HG03103 (cell line): ENCODE measurements around the gene PCSK1N.

Source experiments
- ATAC-seq: cut with Tn5 transposase; IDR thresholded peaks from one replicate; pipeline ENCODE4 v1.9.1; 2021; ENCODE audit warnings: low read depth; ENCODE audit not compliant: unreplicated experiment

PCSK1N gene

DNA sequence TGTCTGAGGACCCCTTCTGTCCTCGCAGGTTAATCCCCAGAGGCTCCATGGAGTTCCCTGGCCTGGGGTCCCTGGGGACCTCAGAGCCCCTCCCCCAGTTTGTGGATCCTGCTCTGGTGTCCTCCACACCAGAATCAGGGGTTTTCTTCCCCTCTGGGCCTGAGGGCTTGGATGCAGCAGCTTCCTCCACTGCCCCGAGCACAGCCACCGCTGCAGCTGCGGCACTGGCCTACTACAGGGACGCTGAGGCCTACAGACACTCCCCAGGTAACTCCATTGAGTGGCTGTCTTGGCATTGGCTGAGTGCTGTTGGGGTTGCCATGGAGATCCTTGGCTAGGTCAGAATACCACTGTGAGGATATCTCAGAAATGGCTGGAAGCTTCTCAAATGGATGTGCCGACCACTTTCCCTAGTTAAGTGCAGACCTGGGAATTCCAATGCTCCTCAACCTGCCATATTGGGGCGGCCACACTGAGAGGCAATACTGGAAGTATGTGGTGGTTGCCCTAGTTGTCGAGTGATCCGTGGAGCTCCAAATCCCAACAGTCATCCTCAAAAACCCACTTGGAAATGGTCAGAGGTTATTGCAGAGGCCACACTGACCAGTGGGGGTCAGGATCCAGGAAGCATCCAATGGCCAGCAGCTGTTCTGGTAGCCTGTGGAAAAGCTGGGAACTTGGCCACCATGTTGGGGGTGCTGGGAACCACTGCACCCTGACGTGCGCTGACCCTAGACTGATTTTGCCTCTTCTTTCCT, 44.2 kb downstream of the PCSK1N start:
- no peak for ATAC-seq

DNA sequence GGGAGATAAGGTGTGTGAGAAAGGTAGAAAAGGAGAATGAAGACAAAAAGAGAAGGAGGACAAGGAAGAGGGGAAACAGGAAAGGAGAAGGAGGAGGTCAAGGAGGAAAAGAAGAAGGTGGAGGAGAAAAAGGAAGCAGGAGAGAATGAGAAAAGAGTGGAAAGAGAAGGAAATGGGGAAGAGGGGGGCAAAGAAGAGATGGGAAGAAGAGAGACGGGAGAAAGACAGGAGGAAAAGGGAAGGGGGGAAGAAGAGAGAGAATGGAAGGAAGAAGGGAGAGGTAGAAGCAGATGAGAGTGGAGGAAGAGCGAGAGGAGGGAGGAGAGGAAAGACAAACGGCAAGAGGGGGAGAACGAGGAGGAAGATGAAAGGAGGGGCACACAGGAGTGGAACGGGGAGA, 44.9 kb downstream of the PCSK1N start:
- ATAC-seq = no peak

DNA sequence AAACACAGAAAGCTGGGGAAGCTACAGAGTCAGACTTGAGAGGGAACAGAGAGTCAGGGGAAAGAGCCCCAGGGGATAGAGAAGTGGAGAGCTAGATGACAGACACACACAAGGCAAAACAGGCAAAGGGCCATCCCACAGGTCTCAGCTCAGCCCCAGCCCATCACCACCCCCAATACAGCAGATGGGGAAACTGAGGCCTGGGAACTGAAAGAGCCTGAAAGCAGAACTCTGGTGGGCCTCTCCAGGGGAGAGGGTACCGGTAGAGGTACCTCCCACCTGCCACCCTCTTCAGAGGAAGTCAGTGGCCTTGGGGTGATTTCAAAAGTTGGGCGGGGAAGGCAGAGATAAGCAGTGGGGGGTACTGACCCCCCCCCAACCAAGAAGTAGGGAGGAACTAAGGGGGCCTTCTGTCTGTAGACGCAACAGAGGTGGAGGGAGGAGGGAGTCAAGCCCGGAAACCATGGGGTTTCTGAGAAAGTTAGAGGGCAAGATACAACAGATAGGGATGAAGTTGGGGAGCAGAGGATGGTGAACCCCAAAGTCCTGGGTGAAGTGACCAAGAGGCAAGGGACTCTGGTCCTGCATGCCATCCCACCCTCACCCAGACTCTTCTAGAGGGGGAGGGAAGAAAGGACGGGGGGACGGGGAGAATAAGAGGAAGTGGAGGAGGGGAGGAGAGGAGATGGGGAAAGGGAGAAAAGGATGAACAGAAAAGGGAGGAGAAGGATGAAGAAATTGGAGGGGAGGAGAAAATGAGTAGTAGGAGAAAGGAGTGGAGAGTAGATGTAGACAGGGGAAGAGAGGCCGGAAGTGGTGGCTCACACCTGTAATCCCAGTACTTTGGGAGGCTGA, 45.8 kb downstream of the PCSK1N start:
- ATAC-seq = no peak

DNA sequence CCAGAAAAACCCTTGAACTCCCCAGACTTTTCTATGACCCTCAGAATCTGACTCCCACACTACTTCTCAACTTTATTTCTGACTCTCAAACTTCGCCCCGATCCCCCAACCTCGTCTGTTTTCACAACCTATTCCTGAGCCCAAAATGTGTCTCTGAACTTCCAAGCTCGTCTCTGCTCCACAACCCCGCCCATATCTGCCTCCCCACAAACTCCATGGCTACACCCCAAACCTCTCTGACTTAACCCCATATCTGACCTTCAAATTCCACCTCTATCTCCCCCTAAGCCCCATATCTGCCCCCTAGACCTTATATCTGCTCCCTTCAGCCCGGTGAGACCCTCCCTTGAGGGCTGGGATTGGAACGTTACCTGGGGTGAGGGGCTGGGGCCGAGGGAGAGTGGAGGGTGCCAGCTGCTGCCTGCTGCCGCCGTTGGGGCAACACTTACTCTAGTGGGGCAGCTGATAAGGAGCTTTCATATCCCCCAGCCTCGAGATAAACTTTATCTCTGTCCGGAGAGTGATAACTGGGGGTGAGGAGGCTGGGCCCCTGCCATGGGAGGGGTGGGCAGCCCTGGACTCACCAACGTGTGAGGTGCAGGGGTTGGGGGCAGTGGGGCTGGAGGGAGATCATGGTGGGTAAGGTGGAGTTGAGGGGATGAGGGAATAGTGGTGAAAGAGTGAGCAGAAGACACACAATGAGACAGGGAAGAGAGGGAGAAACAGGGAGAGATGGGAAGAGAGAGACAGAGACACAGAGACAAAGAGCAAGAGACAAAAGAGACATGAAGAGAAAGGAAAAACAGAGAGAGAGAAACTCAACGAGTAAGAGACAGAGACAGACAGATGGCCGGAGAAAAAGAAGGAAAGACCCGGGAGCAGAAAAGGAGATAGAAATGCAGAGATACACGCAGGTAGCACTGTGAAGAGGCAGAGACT, 47.6 kb downstream of the PCSK1N start:
- no peak for ATAC-seq

DNA sequence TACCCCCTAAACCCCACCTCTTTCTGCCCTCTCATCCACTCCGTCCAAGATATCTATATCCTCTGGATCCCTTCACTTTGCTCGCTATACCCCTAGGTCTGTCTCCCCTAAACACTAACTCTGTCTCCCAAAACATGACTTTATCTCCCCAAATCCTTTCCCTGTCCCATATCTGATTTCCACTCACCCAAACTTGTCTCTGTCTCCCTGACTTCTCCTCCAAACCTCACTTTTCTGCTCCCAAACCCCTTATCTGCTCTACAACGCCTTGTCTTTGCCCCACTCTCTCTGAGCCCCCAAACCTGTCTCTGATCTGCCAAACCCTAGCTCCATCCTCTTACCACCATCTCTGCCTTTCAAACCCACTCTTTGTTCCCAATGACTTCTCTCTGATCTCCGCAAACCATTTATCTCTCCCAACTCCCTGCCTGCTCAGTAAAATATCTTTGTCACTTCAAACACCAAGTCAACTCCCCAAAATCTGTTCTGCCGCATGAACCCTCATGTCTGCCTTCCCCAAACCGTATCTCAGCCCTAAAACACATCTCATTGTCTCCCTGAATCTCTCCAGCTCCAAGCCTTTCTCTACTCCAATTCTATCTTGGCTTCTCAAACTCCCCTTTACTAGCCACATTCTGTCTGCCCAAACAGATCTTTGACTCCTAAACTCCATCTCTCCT, 48.4 kb downstream of the PCSK1N start:
- no peak for ATAC-seq

DNA sequence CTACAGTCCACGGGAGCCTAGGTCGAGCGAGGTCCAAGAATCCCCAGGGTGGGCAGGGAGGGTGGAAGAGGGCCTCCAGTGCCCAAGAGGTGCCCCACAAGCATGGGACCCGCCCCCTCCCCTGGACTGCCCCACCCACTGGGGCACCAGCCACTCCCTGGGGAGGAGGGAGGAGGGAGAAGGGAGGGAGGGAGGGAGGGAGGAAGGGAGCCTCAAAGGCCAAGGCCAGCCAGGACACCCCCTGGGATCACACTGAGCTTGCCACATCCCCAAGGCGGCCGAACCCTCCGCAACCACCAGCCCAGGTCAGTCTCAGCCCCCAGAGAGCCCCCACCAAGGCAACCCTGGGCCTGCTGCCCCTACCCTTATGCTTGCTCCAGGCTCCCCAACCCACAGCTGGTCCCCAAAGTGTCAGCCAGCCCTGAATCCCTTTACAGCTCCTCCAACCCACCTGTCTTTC, 49.0 kb downstream of the PCSK1N start, which contains the start of gene GATA1:
Gene GATA1, plus strand, starts transcription at position 250 of the 460 bp plus-strand sequence. CDS start 4,520 bp downstream, outside the sequence.
- no peak for ATAC-seq

DNA sequence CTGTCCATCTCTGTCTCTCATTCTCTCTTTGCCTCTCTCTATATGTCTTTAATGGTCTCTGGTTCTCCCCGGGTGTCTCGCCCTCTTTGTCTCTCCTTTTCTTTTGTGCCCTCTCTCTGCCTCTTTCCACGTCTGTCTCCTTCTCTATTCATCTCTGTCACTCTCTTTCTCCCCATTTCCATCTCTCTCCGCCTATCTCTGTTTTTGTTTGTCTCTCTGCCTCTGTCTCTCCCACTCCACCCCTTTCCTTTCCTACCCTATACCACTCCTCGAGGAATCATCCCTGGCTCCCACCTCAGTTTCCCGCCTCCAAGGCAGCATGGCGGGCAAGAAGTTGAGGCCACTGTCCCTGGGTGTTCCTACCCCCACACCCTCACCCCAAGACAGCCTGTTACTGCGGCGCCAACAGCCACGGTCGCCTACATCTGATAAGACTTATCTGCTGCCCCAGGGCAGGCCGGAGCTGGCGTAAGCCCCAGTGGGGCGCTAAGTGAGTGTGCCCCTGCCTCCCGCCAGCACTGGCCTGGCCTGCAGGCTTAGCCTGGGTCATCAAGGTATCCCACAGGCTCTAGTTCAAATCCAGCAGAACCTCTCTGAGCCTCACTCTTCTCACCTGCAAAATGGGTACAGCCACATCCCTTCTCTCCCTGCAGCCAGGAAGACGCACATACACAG, 49.7 kb downstream of the PCSK1N start:
- no peak for ATAC-seq

DNA sequence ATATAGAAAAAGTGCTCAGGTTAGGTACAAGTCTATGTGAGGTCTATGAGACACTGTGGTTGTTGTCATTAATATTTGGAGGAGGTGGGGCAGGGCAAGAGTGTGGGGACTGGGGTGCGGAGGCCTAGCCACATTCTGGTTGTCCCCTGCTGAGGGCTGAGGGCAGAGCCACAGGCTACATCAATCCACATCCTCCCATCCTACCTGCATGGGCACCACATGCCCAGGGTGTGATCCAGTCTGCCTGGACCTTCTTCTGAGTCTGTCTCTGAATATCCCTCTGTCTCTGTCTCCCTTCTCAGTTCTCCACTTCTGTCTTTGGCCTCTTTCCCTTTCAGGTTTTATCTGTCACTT, 50.2 kb downstream of the PCSK1N start:
- no peak for ATAC-seq

DNA sequence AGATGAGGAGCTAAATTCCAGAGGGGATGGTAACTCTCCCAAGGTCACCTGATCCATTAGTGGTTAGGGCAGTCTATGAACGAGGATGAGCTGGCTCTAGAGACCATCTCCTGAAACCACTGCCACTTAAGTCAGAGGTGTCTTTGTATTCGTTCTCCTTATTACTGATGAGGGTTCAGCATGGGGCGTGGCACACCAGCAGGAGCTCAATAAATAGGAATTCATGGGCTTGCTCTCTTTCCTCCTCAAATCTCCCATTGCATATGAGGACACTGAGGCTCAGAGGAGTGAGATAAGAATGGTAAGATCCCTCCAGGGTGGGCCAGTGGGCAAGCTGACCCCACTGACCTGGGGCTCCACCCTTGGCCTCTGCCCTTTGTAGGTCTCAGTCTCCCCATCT, 50.7 kb downstream of the PCSK1N start:
- ATAC-seq = no peak

DNA sequence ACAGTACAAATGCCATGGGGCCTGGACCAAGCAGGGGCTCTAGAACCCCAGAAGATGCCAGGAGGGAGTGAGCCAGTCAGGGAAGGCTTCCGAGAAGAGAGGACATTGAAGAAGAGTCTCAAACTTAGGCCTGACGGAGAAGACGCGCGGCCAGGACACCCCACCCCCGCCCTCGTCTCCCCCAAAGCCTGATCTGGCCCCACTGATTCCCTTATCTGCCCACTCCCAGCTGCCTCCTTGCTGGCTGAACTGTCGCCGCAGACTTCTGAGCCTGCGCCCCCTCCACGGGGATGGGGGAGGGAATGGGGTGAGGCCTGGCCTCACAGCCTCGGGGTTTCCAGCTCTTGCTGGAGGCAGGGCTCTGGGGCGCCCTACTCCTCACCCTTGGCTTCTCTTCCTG, 52.6 kb downstream of the PCSK1N start:
- ATAC-seq = no peak

DNA sequence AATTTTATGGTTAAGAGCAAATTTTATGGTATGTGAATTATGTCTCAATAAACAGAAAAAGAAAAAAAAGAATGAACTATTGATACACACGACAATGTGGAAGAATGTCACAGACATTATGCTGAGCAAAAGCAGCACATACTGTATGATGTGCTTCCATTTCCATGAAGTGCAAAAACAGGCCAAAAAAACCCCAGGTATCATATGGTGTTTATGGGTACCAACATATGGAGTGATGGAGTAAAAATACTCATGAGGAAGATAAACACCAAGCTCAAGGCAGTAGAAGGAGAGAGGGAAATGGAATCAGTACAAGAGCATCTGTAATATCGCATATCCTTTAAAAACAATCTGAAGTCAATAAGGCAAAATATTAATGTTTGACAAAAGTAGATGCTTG, 53.2 kb downstream of the PCSK1N start:
- no peak for ATAC-seq

DNA sequence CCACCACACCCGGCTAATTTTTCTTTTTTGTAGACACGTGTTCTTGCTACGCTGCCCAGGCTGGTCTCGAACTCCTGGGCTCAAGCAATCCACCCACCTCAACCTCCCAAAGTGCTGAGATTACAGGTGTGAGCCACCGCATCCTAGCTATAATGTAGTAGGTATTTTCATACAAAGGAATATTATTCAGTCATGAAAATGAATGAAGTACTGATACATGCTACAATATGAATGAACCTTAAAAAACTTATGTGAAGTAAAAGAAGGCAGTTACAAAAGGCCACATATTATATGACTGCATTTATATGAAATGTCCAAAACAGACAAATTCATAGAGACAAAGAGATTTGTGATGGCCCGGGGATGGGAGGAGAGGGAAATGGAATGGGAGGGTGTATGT, 53.7 kb downstream of the PCSK1N start:
- ATAC-seq = no peak
